ENCODE results near the gene LACTB.

LACTB gene

DNA sequence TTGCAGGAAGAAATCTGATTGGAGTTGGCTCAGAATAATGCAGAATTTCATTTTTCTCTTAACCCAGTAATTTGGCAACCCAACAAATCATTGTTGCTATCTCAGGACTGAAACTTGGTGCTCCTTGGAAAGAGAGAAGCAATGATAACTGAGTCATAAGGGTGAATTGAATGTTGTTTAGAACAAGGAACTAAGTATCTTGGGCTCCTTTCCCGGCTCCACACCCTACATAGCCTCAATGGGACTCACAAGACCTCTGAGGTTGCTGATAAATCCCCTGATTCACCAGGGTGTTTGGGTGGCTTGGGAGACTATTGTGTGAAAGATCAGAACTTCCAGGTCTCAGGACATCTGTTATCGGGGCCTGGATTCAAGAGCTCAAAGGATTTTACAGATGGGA, 60.0 kb downstream of the LACTB start:
- DNase-seq = no peak

- DNase-seq = no peak
Observed at GRCh38 chr15:63185206-63185605, 63.5 kb downstream of the LACTB start.

DNA sequence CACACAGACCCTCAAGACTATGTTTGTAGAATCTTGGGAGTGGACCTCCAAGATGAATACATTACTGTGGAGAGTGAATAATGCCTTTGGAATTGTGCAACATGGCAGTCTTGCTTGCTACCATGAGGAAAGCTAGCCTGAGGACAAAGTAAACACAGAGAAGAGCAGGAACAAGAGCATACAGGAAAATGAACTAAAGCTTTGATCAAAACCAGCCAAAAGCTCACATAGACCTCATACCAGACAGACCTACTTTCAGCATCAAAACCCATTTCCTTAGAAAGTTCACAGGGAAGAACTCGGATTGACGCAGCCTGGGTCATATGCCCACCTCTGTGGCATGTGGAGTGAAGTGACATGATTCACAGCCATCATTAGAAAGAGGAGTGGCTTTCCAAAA, 64.4 kb downstream of the LACTB start:
- no peak for DNase-seq

DNA sequence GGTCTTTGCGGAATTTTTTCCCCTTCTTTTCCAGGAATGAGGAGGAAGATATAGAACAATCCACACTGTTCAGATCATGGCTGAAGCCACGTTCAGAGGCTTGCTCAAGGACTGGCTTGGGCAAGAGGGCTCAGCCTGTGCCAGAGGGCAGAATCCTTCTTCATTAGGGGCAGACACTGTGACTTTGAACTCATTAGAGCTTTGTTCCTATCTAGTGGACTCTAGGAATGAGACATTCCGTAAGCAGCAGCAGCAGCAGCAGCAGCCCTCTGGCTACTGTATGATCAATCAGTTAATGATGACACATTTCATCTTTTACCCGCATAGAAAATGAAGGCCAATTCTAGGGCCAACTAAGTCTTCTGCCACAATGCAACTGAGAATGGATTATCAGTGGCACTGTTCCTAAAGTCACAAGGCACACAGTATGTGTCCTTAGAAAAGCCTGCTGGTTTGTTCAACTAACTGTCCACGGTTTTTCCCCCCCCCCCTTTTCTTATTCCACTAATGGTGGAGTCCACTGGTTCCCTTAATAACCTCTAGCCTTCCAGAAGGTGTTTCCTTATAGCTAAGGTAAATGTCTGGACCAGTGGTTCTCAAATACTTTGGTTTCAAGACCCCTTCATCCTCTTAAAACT, 66.0 kb downstream of the LACTB start:
- DNase-seq = no peak

DNA sequence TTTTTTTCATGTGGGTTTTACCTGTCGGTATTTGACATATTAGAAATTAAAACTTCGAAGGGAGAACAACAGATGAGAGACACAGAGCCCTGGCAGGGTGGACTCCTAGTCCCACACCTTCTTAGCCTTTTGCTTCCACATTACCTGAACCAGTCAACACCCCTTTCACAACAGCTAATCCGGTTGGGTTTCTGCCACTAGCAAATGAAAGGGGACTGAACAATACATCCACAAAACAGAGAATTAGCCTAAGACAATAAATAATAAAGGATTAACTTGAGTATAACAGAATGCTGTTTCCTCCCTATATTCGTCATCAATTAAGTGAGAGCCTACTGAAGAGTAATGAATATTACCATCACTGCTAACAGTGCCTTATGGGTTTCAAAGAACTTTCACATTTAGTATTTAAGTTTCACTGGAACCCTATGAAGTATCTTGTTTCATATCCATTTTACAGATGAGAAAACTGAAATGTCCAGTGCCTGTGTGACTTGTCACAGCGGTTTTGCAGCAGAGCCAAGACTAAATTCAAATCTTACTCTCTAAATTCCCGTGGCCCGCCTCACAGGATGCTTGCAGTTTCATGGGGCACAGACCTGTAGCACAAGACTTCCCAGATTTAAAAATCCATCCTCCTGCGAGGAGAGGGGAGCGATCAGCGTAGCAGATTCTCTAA, 66.7 kb downstream of the LACTB start:
- no peak for DNase-seq

GRCh38 chr15:63188926-63189871, 67.5 kb downstream of the LACTB start, which contains the start of gene RAB8B:
Gene RAB8B, plus strand, starts transcription at chr15:63189606. Its CDS starts 19 bp downstream, at chr15:63189625.
- DNase-seq = peak; percentile 68

GRCh38 chr15:63189941-63190768, 68.5 kb downstream of the LACTB start:
- no peak for DNase-seq

GRCh38 chr15:63190769-63191649, 69.3 kb downstream of the LACTB start:
- DNase-seq = no peak
